Measurements from ENCODE around the gene NPC1L1.
"Not testable (repeated sequence)": the region's sequence is repeated elsewhere in the genome, so short reads cannot be mapped to it uniquely, and the experiment has no call there.

Gene NPC1L1

GRCh38 chr7:44565795-44566559 is 24.8 kb upstream of the NPC1L1 start:
- no peak for DNase-seq

- peak; percentile 65 for DNase-seq
Measured at GRCh38 chr7:44565097-44565794, 24.1 kb upstream of the NPC1L1 start.

- DNase-seq = no peak
Measured at GRCh38 chr7:44564606-44565005, 23.5 kb upstream of the NPC1L1 start.

GRCh38 chr7:44563171-44563679 is 22.1 kb upstream of the NPC1L1 start:
- DNase-seq = no peak

- not testable (repeated sequence) for DNase-seq
Measured at GRCh38 chr7:44562622-44562962, 21.5 kb upstream of the NPC1L1 start.

- DNase-seq = no peak
Measured at GRCh38 chr7:44561962-44562621, 21.0 kb upstream of the NPC1L1 start.

GRCh38 chr7:44561481-44561880 is 20.4 kb upstream of the NPC1L1 start:
- DNase-seq = no peak

GRCh38 chr7:44559485-44559884 is 18.4 kb upstream of the NPC1L1 start:
- no peak for DNase-seq

- no peak for DNase-seq
Measured at GRCh38 chr7:44557485-44557884, 16.4 kb upstream of the NPC1L1 start.

- no peak for DNase-seq
Measured at GRCh38 chr7:44555350-44555749, 14.2 kb upstream of the NPC1L1 start.

- DNase-seq = not testable (repeated sequence)
Measured at GRCh38 chr7:44552473-44553005, 11.4 kb upstream of the NPC1L1 start.

GRCh38 chr7:44549457-44549856 is 8.3 kb upstream of the NPC1L1 start:
- DNase-seq = no peak

GRCh38 chr7:44548893-44549292 is 7.8 kb upstream of the NPC1L1 start:
- DNase-seq = no peak

GRCh38 chr7:44547536-44548231 is 6.6 kb upstream of the NPC1L1 start:
- no peak for DNase-seq

- DNase-seq = no peak
Measured at GRCh38 chr7:44541876-44542610, 913 bp upstream of the NPC1L1 start.

GRCh38 chr7:44540592-44541027 is 520 bp downstream of the NPC1L1 start:
- DNase-seq = no peak

- DNase-seq = no peak
Measured at GRCh38 chr7:44539669-44540506, 1.2 kb downstream of the NPC1L1 start.

GRCh38 chr7:44538798-44539668 is 2.1 kb downstream of the NPC1L1 start:
- DNase-seq = no peak

- no peak for DNase-seq
Measured at GRCh38 chr7:44538093-44538797, 2.9 kb downstream of the NPC1L1 start.

All from activated naive CD4-positive, alpha-beta T cell treated with anti-CD3 and anti-CD28 coated beads, Interleukin-2, amount 50 U/mL, for 16 hours (primary cell).